ENCODE measurements around the gene TMA16. TPM values are rescaled to one million over a fixed set of nuclear protein-coding genes. Genes with fewer than 3 reads are reported as not detected.
A peak's percentile ranks its signal among the peaks of the same experiment; 100 is the strongest.

Gene TMA16
- total and polyA plus RNA-seq, 2 of the 13 experiments (the other 11 are each of a cell fraction or from before 2014, with no cell fraction given) = 8.1 to 52.5 TPM

- no peak for TF ChIP-seq ZFYVE20 (CRISPR knock-in tag; IDR thresholded peaks at IDR 0.05; ENCODE audit: borderline replicate concordance, low read depth)
- TF ChIP-seq IKZF1 (IDR thresholded peaks at IDR 0.05) = no peak
- TF ChIP-seq HOXD1 (CRISPR knock-in tag; IDR thresholded peaks at IDR 0.05) = 0 out of 2 replicates have a peak, but pooled peaks have one; percentile 25
- no peak for TF ChIP-seq ZNF260 (CRISPR knock-in tag; IDR thresholded peaks at IDR 0.05; ENCODE audit: borderline replicate concordance, low read depth)
- TF ChIP-seq NFE2L1 (CRISPR knock-in tag; IDR thresholded peaks at IDR 0.05; ENCODE audit: borderline replicate concordance) = no peak; the same call in 1 of the 2 replicates
- TF ChIP-seq SETDB1 (CRISPR knock-in tag; IDR thresholded peaks at IDR 0.05; ENCODE audit: borderline replicate concordance) = 0 out of 2 replicates have a peak, but pooled peaks have one; percentile 56
- TF ChIP-seq HOXA9 (CRISPR knock-in tag; IDR thresholded peaks at IDR 0.05; ENCODE audit: borderline replicate concordance) = no peak; the same call in 1 of the 2 replicates
- TF ChIP-seq MIER2 (CRISPR knock-in tag; IDR thresholded peaks at IDR 0.05) = peak; percentile 63; the same call in 1 of the 2 replicates
- peak; percentile 72; the same call in 1 of the 2 replicates for TF ChIP-seq ZNF431 (CRISPR knock-in tag; IDR thresholded peaks at IDR 0.05; ENCODE audit: borderline replicate concordance, low read depth)
- no peak for TF ChIP-seq IRF1 (CRISPR knock-in tag; IDR thresholded peaks at IDR 0.05; ENCODE audit: low read depth)
- peak; percentile 93 for TF ChIP-seq FIP1L1 (IDR thresholded peaks at IDR 0.05; ENCODE audit: borderline replicate concordance, insufficient read depth, low read depth, low read length)
- TF ChIP-seq ATF7 (IDR thresholded peaks at IDR 0.05) = no peak
- TF ChIP-seq ATF7 (CRISPR knock-in tag; IDR thresholded peaks at IDR 0.05) = peak; percentile 62
- TF ChIP-seq MYC (CRISPR knock-in tag; IDR thresholded peaks at IDR 0.05; ENCODE audit: borderline replicate concordance) = peak; percentile 100
- peak; percentile 89; the same call in 1 of the 2 replicates for TF ChIP-seq ZNF558 (CRISPR knock-in tag; IDR thresholded peaks at IDR 0.05; ENCODE audit: borderline replicate concordance)
- no peak for TF ChIP-seq PRPF4 (IDR thresholded peaks at IDR 0.05; ENCODE audit: low read depth, low read length, poor library complexity, severe bottlenecking)
- TF ChIP-seq EZH2 (conservative IDR thresholded peaks at IDR 0.05; ENCODE audit: low read depth, low read length) = no peak
- no peak; the same call in 1 of the 2 replicates for TF ChIP-seq E2F5 (CRISPR knock-in tag; conservative IDR thresholded peaks at IDR 0.05)
- TF ChIP-seq FOXA3 (CRISPR knock-in tag; IDR thresholded peaks at IDR 0.05) = peak; percentile 73
- no peak for TF ChIP-seq RBAK (CRISPR knock-in tag; IDR thresholded peaks at IDR 0.05)
- TF ChIP-seq HMGXB4 (CRISPR knock-in tag; IDR thresholded peaks at IDR 0.05; ENCODE audit: borderline replicate concordance in 1 of 2, low read depth in 1 of 2) = peak; percentile 93 to 97
- TF ChIP-seq TRAFD1 (CRISPR knock-in tag; IDR thresholded peaks at IDR 0.05; ENCODE audit: borderline replicate concordance) = peak; percentile 87; the same call in 1 of the 2 replicates
- TF ChIP-seq THAP11 (CRISPR knock-in tag; IDR thresholded peaks at IDR 0.05) = peak; percentile 94
Measured at GRCh38 chr4:163494360-163495241, at the start of gene TMA16 (continued).

All from HepG2 (cell line).